NCI-H82 treated with DMSO at 0.1 percent for 48 hours (cell line): ENCODE data around the gene C1QTNF7.

Experiments
- DNase-seq: peaks from one replicate; lab custom pipeline; 2025; ENCODE audit not compliant: unreplicated experiment; lab: John Stamatoyannopoulos, UW

The C1QTNF7 gene

DNA sequence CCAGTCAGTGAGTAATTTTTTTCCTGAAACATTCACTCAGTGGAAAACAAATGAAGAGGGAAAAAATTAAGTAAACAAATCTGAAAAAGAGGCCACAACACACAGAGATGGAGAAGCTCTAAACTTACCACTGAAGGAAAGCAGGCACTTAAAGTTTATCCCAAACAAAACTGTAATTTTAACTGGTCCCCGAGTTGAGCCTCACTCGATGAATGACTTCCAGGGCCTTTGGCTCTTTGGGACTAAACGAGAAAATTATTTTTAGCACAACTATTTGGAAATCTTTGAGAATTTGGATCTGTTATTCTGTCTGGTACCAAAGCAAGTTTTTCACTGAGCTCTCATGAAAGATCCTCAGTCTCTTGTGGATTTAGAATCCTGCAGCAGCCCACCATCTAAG is at the start of gene C1QTNF7:
TSS of gene C1QTNF7 (plus strand) at position 333 of the 400 bp plus-strand sequence. CDS start 7,711 bp downstream, outside the sequence.
- no peak for DNase-seq

GRCh38 chr4:15378062-15378461 is 49.8 kb upstream of the C1QTNF7 start:
- DNase-seq, result no peak

- DNase-seq, result no peak
Observed at GRCh38 chr4:15378493-15378892, 49.3 kb upstream of the C1QTNF7 start.

- DNase-seq, result no peak
Observed at GRCh38 chr4:15381806-15382338, 46.0 kb upstream of the C1QTNF7 start.

- no peak for DNase-seq
Observed at GRCh38 chr4:15382669-15383273, 45.1 kb upstream of the C1QTNF7 start.

- no peak for DNase-seq
Observed at GRCh38 chr4:15385515-15385914, 42.3 kb upstream of the C1QTNF7 start.

DNA sequence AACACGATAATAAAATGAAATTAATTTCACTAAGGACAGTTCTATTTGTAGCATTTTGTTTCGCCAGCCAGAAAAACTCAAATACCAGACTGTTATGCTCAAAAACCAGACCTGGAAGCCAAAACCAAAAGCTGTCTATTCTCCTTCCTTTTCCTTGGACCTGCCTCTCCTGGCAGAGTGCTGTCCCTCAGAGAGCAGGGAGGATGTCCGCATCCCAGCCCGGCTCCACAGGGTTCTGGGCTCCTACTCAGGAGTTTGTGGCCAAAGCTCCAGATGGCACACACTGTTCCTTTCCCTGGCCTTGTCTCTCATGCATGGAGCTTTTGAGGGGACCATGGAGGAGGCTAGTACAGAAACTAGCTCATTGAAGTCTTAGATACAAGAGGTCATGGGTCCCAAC is 41.9 kb upstream of the C1QTNF7 start:
- no peak for DNase-seq

GRCh38 chr4:15390494-15390893 is 37.3 kb upstream of the C1QTNF7 start:
- no peak for DNase-seq

- no peak for DNase-seq
Observed at GRCh38 chr4:15392053-15392805, 35.6 kb upstream of the C1QTNF7 start.

DNA sequence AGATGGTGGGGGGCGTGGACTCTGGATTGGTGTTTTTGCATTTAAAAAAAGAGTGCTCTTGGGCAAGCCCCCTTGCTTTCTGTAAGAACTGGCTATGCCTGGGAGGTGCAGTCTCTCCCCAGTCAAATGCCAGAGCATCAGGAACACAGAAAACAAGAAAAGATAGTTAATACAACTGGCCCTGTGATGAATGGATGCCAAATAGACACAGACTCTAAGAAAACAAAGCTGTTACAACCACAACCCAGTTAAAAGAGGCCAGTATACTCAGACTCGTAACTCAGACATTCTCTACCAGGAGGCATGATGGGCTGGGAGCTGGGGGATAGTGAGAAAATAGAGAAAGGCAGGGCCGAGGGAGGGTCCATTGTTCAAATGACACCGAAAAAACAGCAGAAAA is 32.5 kb upstream of the C1QTNF7 start:
- no peak for DNase-seq

GRCh38 chr4:15396157-15396800 is 31.6 kb upstream of the C1QTNF7 start:
- DNase-seq, result peak; percentile 19

GRCh38 chr4:15398001-15398400 is 29.8 kb upstream of the C1QTNF7 start:
- no peak for DNase-seq

DNA sequence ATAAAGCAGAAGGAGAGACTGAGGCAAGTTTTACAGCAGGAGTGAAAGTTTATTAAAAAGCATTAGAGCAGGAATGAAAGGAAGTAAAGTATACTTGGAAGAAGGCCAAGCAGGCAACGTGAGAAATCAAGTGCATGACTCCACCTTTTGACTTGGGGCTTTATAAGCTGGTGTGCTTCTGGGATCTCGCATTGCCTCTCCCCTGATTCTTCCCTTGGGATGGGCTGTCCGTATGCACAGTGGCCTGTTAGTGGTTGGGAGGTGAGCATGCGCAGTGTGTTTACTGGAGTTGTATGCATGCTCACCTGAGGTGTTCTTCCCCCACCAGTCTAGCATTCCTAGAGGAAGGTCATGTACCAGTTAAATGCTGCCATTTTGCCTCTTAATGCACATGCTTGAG is 29.1 kb upstream of the C1QTNF7 start:
- no peak for DNase-seq

DNA sequence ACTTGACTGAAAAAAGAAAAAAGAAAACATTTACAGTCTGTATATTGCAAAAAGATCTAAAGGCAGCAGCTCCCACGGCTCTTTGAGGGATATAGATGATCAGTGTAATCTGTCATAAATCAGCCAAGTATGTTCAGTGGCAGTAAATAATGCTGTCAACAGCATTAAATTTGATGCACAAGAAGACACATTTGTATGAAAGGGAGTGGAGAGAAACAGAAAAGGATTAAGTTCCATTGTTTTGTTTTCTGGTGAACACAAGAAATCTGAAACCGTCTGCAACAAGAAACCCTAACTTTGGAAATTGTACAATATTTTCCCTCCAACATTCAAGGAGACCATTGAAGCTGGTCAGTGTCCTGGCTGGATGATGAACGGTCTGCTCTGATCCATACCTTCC is 27.6 kb upstream of the C1QTNF7 start:
- no peak for DNase-seq

DNA sequence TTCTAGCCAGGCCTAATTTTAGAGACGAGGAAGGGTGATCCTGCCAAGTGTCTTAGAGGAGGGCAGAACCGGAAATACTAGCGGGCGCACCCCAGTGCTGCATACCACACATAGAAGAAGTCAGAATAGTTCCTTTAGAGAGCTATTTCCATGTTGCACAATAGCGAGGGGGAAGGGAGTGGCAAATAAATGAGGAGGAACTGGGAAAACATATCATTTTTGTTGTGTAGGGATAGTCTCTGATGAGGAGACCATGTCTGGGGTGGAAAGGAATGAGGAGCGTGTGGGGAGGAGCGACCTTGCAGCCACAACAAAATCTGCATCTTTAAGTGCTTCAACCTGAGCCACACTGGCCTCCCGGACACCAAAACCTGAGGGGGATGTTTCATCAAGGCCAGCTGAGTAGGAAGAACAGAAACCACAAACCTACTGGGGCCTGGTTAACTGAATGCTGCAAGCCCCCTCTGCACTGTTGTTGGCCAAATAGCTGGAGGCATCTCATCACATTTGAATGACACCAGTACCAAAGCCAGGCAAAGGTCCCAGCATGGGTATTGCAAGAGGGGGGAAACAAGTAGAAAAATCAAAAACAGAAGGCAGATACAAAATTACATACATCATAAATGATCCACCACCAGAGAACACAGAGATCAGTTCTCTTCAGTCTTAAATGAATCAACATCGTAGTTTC is 26.7 kb upstream of the C1QTNF7 start:
- DNase-seq, result no peak

DNA sequence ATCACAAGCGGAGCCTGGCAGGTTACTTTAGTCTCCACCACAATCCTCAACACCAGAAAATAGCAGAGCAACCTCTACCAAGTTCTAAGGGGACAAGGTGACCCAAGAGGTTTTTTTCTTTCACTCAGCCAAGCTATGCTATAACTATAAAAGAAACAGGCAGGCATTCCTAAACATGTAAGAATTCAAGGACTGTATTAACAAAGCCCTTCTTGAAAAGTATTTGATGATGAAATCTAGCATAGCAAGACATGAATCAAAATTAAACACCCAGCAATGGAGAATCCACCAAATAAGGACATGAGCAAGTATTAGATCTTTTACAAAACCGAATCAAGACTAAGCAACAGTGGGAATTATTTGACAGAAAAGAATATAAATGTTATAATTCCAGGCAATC is 25.7 kb upstream of the C1QTNF7 start:
- DNase-seq, result no peak

- no peak for DNase-seq
Observed at GRCh38 chr4:15402974-15403373, 24.9 kb upstream of the C1QTNF7 start.

GRCh38 chr4:15405018-15405417 is 22.8 kb upstream of the C1QTNF7 start:
- DNase-seq, result no peak

DNA sequence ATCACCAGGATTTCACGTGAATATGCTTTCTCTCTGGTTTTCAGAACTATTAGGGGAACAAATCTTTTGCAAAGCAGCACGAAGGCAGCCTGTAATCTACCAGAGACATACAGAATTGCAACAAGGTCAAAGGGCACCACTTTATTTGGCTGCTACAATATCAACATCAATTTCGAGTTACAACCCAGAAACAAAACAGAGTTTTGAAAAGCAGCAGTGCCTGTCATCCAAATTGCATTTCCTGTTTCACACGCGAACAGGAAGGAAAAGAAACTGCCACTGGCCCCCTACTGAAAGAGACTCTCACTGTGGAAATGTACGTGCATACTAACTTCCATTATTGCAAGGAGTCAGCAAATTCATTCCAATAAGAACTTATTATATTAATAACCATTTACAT is 17.1 kb upstream of the C1QTNF7 start:
- DNase-seq, result no peak

DNA sequence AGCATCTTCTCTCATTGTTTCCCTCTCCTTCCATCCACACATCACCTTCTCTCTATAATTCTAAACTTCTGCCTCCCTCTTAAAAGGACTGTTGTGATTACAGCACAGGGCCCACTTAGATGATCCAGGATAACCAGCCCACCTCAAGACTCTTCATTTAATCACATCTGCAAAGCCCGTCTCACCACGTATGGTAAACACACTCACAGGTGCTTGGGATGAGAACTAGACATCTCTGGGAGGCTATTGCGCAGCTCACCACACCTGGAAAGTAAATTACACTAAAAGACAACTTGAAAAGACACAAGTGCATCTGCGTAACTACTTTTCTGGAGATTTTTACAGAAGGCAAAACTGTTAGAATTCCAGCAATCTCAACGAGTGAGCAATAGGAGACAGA is 15.4 kb upstream of the C1QTNF7 start:
- DNase-seq, result no peak

DNA sequence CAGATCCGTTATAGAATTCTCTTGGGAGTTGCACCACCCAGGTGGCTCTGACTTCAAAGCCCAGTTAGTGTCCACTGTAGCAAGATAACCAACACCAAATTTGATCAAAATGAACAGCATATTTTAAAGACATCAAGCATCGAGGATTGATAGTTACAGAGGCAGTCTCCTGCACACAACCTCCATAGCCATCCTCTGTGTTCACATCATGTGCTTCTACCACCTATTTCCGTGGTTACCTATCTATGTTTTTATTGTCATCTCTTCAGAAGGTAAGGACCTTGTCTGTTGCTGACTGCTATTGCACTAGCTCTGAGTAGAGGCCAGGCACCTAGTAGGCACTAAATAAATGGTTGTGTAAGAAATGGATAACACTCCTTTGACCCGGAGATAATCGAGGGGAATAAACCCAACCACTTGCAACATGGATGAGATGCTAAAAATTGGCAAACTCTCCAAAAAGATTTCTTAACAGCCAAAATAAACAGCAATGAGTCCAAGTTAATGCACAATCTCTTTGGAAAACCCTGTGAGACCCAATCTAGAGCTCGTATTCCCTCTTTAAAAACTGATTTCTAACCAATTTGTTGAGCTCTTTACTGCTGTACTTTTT is 14.7 kb upstream of the C1QTNF7 start:
- DNase-seq, result no peak
